Endothelial cell of umbilical vein (primary cell): ENCODE results near the gene TRIM34.

ENCODE experiments used
- CTCF ChIP-seq, 2 donors: IDR thresholded peaks; 1 replicate in 1 of 2; 2 replicates in 1 of 2; pipeline ENCODE4 v1.5.1; 2011; ENCODE audit warnings: low read length in 2 of 2, mild to moderate bottlenecking in 2 of 2, moderate library complexity in 2 of 2, control low read depth in 1 of 2, inconsistent platforms in 1 of 2, low read depth in 1 of 2; ENCODE audit not compliant: insufficient read depth in 1 of 2; ENCODE audit errors: extremely low read depth in 1 of 2
- EZH2 ChIP-seq: IDR thresholded peaks from 2 replicates; pipeline ENCODE4 v1.6.1; 2012; ENCODE audit warnings: borderline replicate concordance, low read depth, mild to moderate bottlenecking, moderate library complexity, low read length, inconsistent platforms; ENCODE audit not compliant: severe bottlenecking
- JUN ChIP-seq: IDR thresholded peaks from 2 replicates; pipeline ENCODE4 v1.6.1; 2011; ENCODE audit warnings: borderline replicate concordance, low read depth; ENCODE audit not compliant: insufficient read length, insufficient read depth
- MYC ChIP-seq: IDR thresholded peaks from one replicate; pipeline ENCODE4 v1.6.1; 2011; ENCODE audit warnings: mild to moderate bottlenecking, low read depth, low read length
- POLR2A ChIP-seq: IDR thresholded peaks from 2 replicates; pipeline ENCODE4 v1.6.1; 2012; ENCODE audit warnings: low read depth, mild to moderate bottlenecking, control low read depth, low read length
- POLR2AphosphoS5 ChIP-seq: IDR thresholded peaks from 2 replicates; pipeline ENCODE4 v1.6.1; 2012; ENCODE audit warnings: low read depth, mild to moderate bottlenecking, control low read depth, low read length, moderate library complexity; ENCODE audit not compliant: insufficient read depth
- TF ChIP-seq, protein P1 (sequence below): IDR thresholded peaks from 2 replicates; pipeline ENCODE4 v1.6.1; 2011; ENCODE audit not compliant: insufficient read depth, insufficient read length

DNA sequence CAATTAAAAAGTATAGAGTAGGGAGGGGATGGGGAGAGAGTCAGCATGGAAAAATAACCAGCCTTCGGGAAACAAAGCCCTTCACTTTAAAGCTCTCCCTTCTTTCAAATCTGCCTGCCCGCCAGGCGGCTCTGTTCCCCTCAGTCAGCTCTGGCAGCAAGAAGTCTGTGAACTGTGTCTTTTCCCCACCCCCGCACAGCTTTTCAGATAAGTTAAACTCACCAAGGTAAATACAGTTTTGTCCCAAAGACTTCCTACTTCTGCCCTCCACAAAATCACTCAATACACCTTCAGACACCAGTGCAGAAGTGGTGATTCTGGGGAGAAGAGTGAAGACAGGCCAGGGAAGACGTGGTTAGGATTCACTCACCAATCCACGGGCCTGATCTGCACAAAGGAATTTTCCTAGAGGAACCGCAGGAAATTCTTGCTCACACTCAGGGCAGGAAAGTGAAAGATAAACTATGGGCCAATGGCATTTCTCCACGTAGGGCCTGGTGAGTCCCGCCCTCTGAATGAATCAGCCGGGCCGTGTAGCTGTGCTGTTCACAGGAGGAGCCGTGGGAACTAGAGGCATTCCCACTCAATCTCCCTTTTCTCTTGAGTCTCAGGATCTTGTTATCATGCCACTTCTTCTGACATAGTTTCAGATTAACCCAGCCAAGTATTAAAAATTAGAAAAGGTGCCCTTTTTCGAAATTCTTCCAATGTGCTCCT lies 60.0 kb downstream of the TRIM34 start, which contains the start of gene TRIM5:
- TF ChIP-seq POLR2A, result peak; percentile 97
- TF ChIP-seq MYC, result no peak
- peak; percentile 57 to 67 for TF ChIP-seq CTCF (IDR thresholded peaks at IDR 0.05; ENCODE audit: extremely low read depth in 1 of 2, insufficient read depth in 1 of 2, low read depth in 1 of 2, low read length in 2 of 2)
- TF ChIP-seq EZH2, result no peak
- peak; percentile 78 for TF ChIP-seq POLR2AphosphoS5
- peak; percentile 56 for TF ChIP-seq JUN
- TF ChIP-seq, protein P1, sequence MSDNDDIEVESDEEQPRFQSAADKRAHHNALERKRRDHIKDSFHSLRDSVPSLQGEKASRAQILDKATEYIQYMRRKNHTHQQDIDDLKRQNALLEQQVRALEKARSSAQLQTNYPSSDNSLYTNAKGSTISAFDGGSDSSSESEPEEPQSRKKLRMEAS, result no peak
